22Rv1 (cell line): ENCODE data around the gene FADS2.
A peak's percentile ranks its signal among the peaks of the same experiment; 100 is the strongest.

Source experiments
- CTCF ChIP-seq: fragments of 450-650 bp; IDR thresholded peaks from 2 replicates; pipeline ENCODE4 v1.5.1; 2017; ENCODE audit warnings: mild to moderate bottlenecking
- ZFX ChIP-seq: fragments of 450-650 bp; IDR thresholded peaks from 2 replicates; pipeline ENCODE4 v1.6.1; 2017; ENCODE audit warnings: antibody characterized with exemption, borderline replicate concordance

GRCh38 chr11:61791737-61792309 lies 36.3 kb upstream of the FADS2 start:
- TF ChIP-seq CTCF, result peak; percentile 5; the same call in 1 of the 2 replicates
- no peak for TF ChIP-seq ZFX
